Upper lobe of left lung (tissue), 4 donors: ENCODE measurements around the gene TSPAN16.

Experiments used
- EP300 ChIP-seq, 4 donors: sonication (generic); formaldehyde crosslinking; IDR thresholded peaks; one replicate each; pipeline ENCODE4 v1.5.1; 2017; ENCODE audit warnings: antibody characterized with exemption in 4 of 4, control low read depth in 2 of 4
- POLR2A ChIP-seq, 4 donors: fragments of 450-650 bp; IDR thresholded peaks; one replicate each; pipeline ENCODE4 v1.5.1; 2016 to 2017; ENCODE audit warnings: antibody characterized with exemption in 4 of 4, mild to moderate bottlenecking in 2 of 4
- POLR2AphosphoS5 ChIP-seq, 2 donors: sonication (generic); formaldehyde crosslinking; IDR thresholded peaks; one replicate each; pipeline ENCODE4 v1.5.1; 2017; ENCODE audit warnings: antibody characterized with exemption in 2 of 2
- TF ChIP-seq, protein P1 (sequence below), 6 experiments: fragments of 450-650 bp in 4 of 6; fragments of 200-600 bp in 2 of 6; sonication (generic) in 2 of 6; IDR thresholded peaks; one replicate each; pipeline ENCODE4 v1.5.1; 2016 to 2019; ENCODE audit warnings: antibody characterized with exemption in 6 of 6

DNA sequence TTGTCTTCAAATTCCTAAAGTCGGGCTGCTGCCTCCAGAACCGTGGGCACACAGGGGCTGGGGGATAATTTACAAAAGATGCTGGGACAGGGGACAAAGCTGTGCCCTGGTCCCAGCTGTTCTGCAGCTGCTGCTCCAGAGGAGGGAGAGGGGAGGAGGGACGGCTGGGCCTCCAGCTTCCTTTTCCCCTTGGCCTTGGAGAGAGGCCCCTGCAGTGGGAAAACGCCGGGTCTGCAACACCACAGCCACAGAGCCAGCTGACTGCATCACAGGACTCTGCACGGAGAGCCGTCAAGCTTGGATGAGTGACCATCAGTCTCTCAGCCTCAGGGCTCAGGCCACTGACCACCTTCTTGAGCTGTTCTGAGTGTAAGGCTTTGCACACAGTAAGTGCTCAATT is 39.8 kb upstream of the TSPAN16 start:
- TF ChIP-seq POLR2A (IDR thresholded peaks at IDR 0.05) = no peak
- TF ChIP-seq, protein P1, sequence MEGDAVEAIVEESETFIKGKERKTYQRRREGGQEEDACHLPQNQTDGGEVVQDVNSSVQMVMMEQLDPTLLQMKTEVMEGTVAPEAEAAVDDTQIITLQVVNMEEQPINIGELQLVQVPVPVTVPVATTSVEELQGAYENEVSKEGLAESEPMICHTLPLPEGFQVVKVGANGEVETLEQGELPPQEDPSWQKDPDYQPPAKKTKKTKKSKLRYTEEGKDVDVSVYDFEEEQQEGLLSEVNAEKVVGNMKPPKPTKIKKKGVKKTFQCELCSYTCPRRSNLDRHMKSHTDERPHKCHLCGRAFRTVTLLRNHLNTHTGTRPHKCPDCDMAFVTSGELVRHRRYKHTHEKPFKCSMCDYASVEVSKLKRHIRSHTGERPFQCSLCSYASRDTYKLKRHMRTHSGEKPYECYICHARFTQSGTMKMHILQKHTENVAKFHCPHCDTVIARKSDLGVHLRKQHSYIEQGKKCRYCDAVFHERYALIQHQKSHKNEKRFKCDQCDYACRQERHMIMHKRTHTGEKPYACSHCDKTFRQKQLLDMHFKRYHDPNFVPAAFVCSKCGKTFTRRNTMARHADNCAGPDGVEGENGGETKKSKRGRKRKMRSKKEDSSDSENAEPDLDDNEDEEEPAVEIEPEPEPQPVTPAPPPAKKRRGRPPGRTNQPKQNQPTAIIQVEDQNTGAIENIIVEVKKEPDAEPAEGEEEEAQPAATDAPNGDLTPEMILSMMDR (IDR thresholded peaks at IDR 0.05) = no peak
- peak in 1 of 2 donors; percentile 9 for TF ChIP-seq POLR2AphosphoS5 (IDR thresholded peaks at IDR 0.05)
- TF ChIP-seq EP300 (IDR thresholded peaks at IDR 0.05) = no peak
